Hepatocyte (in vitro differentiated cells): ENCODE results near the gene ZBTB4.

Experiments used
- EZH2 ChIP-seq: fragments of 200-600 bp; sonication (generic); IDR thresholded peaks from 2 replicates; pipeline ENCODE4 v1.6.1; 2016; ENCODE audit warnings: antibody characterized with exemption, mild to moderate bottlenecking, borderline replicate concordance
- EZH2phosphoT487 ChIP-seq: fragments of 200-600 bp; sonication (generic); IDR thresholded peaks from one replicate; pipeline ENCODE4 v1.6.1; 2018; ENCODE audit warnings: antibody characterized with exemption, mild to moderate bottlenecking, low read depth, moderate library complexity; ENCODE audit not compliant: unreplicated experiment, severe bottlenecking
- TF ChIP-seq, protein P1 (sequence below): fragments of 200-600 bp; sonication (generic); IDR thresholded peaks from 2 replicates; pipeline ENCODE4 v1.5.1; 2016; ENCODE audit warnings: antibody characterized with exemption, mild to moderate bottlenecking; ENCODE audit not compliant: poor library complexity

DNA sequence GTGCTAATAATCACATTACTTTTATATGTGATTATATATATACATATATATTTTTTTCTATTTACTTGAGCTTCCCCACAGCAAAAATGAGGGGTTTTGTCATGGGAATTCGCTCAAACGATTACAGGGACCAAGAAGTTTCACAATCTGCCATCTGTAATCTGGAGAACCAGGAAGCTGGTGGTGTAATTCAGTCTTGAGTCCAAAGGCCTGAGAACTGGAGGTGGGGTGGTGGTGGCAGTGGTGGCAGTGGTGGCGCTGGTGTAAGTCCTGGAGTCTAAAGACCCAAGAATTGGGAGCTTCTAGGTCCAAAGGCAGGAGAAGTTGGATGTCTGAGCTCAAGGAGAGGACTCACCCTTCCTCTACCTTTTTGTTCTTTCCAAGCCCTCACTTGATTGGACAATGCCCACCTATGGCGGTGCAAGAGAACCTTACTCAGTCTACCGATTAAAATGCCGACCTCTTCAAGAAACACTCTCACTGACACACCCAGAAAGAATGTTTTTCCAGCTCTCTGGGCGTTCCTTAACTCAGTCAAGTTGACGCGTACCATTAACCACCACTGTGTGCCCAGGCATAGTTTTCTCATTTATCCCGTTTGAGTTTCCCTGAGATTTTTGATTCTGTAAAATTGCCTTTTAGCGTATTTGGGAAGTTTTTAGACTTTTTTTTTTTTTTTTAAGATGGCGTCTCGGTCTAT lies 36.6 kb upstream of the ZBTB4 start:
- TF ChIP-seq EZH2 (no peak), EZH2phosphoT487 (no peak)
- TF ChIP-seq, protein P1, sequence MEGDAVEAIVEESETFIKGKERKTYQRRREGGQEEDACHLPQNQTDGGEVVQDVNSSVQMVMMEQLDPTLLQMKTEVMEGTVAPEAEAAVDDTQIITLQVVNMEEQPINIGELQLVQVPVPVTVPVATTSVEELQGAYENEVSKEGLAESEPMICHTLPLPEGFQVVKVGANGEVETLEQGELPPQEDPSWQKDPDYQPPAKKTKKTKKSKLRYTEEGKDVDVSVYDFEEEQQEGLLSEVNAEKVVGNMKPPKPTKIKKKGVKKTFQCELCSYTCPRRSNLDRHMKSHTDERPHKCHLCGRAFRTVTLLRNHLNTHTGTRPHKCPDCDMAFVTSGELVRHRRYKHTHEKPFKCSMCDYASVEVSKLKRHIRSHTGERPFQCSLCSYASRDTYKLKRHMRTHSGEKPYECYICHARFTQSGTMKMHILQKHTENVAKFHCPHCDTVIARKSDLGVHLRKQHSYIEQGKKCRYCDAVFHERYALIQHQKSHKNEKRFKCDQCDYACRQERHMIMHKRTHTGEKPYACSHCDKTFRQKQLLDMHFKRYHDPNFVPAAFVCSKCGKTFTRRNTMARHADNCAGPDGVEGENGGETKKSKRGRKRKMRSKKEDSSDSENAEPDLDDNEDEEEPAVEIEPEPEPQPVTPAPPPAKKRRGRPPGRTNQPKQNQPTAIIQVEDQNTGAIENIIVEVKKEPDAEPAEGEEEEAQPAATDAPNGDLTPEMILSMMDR: no peak
